Effector CD4-positive, alpha-beta T cell (primary cell): ENCODE data around the gene MAN1C1.
"Not testable (repeated sequence)": the region's sequence is repeated elsewhere in the genome, so short reads cannot be mapped to it uniquely, and the experiment has no call there.

ENCODE experiments used
- DNase-seq: peaks from one replicate; pipeline ENCODE4 v3.0.0-alpha.2; 2020

Gene MAN1C1

GRCh38 chr1:25699059-25699458, 82.5 kb downstream of the MAN1C1 start:
- not testable (repeated sequence) for DNase-seq

GRCh38 chr1:25699500-25700143, 83.0 kb downstream of the MAN1C1 start:
- DNase-seq, result no peak

GRCh38 chr1:25700144-25700523, 83.5 kb downstream of the MAN1C1 start:
- no peak for DNase-seq

GRCh38 chr1:25700626-25701025, 84.0 kb downstream of the MAN1C1 start:
- no peak for DNase-seq

- DNase-seq, result no peak
Observed at GRCh38 chr1:25701030-25701785, 84.6 kb downstream of the MAN1C1 start.

- DNase-seq, result no peak
Observed at GRCh38 chr1:25702101-25702775, 85.6 kb downstream of the MAN1C1 start.

- no peak for DNase-seq
Observed at GRCh38 chr1:25703041-25703440, 86.5 kb downstream of the MAN1C1 start.

- DNase-seq, result no peak
Observed at GRCh38 chr1:25703671-25704266, 87.2 kb downstream of the MAN1C1 start.

- no peak for DNase-seq
Observed at GRCh38 chr1:25704267-25704691, 87.7 kb downstream of the MAN1C1 start.

GRCh38 chr1:25705699-25706098, 89.1 kb downstream of the MAN1C1 start:
- DNase-seq, result no peak

- no peak for DNase-seq
Observed at GRCh38 chr1:25706146-25707089, 89.8 kb downstream of the MAN1C1 start.

- no peak for DNase-seq
Observed at GRCh38 chr1:25707280-25708016, 90.9 kb downstream of the MAN1C1 start.

GRCh38 chr1:25710583-25711347, 94.2 kb downstream of the MAN1C1 start:
- no peak for DNase-seq

GRCh38 chr1:25711555-25712298, 95.1 kb downstream of the MAN1C1 start:
- DNase-seq, result peak; percentile 22

GRCh38 chr1:25712299-25712970, 95.8 kb downstream of the MAN1C1 start:
- DNase-seq, result no peak

- no peak for DNase-seq
Observed at GRCh38 chr1:25713961-25714360, 97.4 kb downstream of the MAN1C1 start.

GRCh38 chr1:25714372-25714931, 97.9 kb downstream of the MAN1C1 start:
- DNase-seq, result no peak

GRCh38 chr1:25715888-25716287, 99.3 kb downstream of the MAN1C1 start:
- no peak for DNase-seq

- DNase-seq, result no peak
Observed at GRCh38 chr1:25716320-25716719, 99.7 kb downstream of the MAN1C1 start.
